Uterus (tissue), 4 donors: ENCODE data around the gene HLX. TPM values are rescaled to one million over a fixed set of nuclear protein-coding genes. Genes with fewer than 3 reads are reported as not detected.

Source experiments
- DNase-seq, 2 donors: peaks; one replicate each; pipeline ENCODE4 v3.0.0-alpha.2; 2019 to 2020
- H3K27ac ChIP-seq, 2 donors: fragments of 200-600 bp; sonication (generic); 1 replicate in 1 of 2; 2 replicates in 1 of 2; pipeline ENCODE4 v1.5.1; 2016 to 2018
- H3K27me3 ChIP-seq, 2 donors: fragments of 200-600 bp; sonication (generic); one replicate each; pipeline ENCODE4 v1.5.1; 2018 to 2019; ENCODE audit warnings: control low read depth in 1 of 2
- H3K36me3 ChIP-seq, 2 donors: fragments of 200-600 bp; sonication (generic); one replicate each; pipeline ENCODE4 v1.5.1; 2019; ENCODE audit warnings: control low read depth in 1 of 2
- H3K4me1 ChIP-seq, 2 donors: fragments of 200-600 bp; sonication (generic); one replicate each; pipeline ENCODE4 v1.5.1; 2018 to 2019; ENCODE audit warnings: control low read depth in 1 of 2
- H3K4me3 ChIP-seq, 2 donors: fragments of 200-600 bp; sonication (generic); 1 replicate in 1 of 2; 2 replicates in 1 of 2; pipeline ENCODE4 v1.5.1; 2018 to 2019; ENCODE audit warnings: mild to moderate bottlenecking in 1 of 2
- H3K9me3 ChIP-seq, 2 donors: fragments of 200-600 bp; sonication (generic); one replicate each; pipeline ENCODE4 v1.5.1; 2019; ENCODE audit warnings: control low read depth in 1 of 2
- POLR2A ChIP-seq, 2 donors: fragments of 450-650 bp; IDR thresholded peaks; one replicate each; pipeline ENCODE4 v1.6.1; 2016; ENCODE audit warnings: antibody characterized with exemption in 2 of 2, mild to moderate bottlenecking in 1 of 2, moderate library complexity in 1 of 2
- intact Hi-C: fragments of 100-400 bp; cut with DNase I; formaldehyde crosslinking; loops from one replicate; pipeline ENCODE4 v1.15.1; 2023; ENCODE audit warnings: low total_unique reads
- total RNA-seq, 4 donors: library from RNA; depleted of rRNA in 3 of 4; stranded (reverse); fragments of >200 nt in 3 of 4; gene quantifications; one replicate each; pipeline versions ENCODE4 v1.1.0 to v1.2.4, GENCODE V29; 2014 to 2023
- TF ChIP-seq, protein P1 (sequence below), 4 experiments: fragments of 200-600 bp in 2 of 4; fragments of 450-650 bp in 2 of 4; sonication (generic) in 2 of 4; IDR thresholded peaks; one replicate each; pipeline ENCODE4 v1.5.1; 2016 to 2019; ENCODE audit warnings: antibody characterized with exemption in 4 of 4, mild to moderate bottlenecking in 2 of 4, moderate library complexity in 1 of 4
- donor health status: DM: yes; HTN: yes; CAD: no.

HLX gene
- total RNA-seq, 4 donors from 2014 or later = 0.26 to 35.9 (median 7.0) TPM

DNA sequence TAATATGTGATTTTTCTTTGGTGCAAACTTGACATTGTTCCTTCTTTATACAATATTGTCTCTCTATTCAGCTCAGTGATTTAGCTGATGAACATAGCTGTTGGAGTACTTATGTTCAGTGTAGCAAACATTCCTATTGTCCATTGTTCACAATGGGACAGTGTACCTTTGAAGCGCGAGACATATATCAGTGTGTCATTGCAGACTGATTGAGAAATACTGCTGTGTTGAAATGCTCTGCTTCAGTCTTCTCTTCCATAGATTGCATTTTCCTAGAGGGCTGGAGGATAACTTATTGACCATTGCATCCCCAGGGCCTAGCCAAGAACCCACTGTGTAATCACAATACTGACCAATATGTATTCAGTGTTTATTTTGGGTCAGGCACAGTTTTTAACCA, 46.5 kb downstream of the HLX start:
- H3K27me3 ChIP-seq = no peaks in the 10 kb centered on the region
- H3K4me3 ChIP-seq = no peak overlapping the region
- no peaks in the 10 kb centered on the region for H3K36me3 ChIP-seq
- H3K9me3 ChIP-seq = no peaks in the 10 kb centered on the region
- no peaks in the 10 kb centered on the region for H3K4me1 ChIP-seq
- no peak for DNase-seq
- no peak overlapping the region for H3K27ac ChIP-seq
- TF ChIP-seq POLR2A (IDR thresholded peaks at IDR 0.05) = no peak
- TF ChIP-seq, protein P1, sequence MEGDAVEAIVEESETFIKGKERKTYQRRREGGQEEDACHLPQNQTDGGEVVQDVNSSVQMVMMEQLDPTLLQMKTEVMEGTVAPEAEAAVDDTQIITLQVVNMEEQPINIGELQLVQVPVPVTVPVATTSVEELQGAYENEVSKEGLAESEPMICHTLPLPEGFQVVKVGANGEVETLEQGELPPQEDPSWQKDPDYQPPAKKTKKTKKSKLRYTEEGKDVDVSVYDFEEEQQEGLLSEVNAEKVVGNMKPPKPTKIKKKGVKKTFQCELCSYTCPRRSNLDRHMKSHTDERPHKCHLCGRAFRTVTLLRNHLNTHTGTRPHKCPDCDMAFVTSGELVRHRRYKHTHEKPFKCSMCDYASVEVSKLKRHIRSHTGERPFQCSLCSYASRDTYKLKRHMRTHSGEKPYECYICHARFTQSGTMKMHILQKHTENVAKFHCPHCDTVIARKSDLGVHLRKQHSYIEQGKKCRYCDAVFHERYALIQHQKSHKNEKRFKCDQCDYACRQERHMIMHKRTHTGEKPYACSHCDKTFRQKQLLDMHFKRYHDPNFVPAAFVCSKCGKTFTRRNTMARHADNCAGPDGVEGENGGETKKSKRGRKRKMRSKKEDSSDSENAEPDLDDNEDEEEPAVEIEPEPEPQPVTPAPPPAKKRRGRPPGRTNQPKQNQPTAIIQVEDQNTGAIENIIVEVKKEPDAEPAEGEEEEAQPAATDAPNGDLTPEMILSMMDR (IDR thresholded peaks at IDR 0.05) = no peak
- intact Hi-C loops = no loop called here

DNA sequence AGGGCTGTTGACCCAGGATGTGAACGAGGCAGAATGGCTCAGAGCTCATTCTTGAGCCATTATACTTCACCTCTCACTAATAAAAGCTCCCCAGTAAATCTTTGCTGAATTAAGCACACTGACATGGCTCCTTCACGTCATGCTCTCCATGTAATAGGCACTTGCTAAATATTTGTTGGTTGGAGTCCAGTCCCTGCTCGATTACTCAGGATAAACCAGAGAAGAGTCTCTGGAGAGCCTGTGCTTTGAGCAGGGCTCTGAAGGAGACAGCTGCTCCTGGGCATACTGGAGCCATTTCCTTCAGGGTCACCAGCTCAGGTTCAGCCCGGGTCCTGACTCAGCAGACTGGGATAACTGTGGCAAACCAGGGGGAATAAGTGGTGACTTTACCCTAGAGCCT, 46.9 kb downstream of the HLX start:
- Histone ChIP-seq H3K27me3 (no peaks in the 10 kb centered on the region), H3K27ac (no peak overlapping the region), H3K9me3 (no peaks in the 10 kb centered on the region), H3K4me1 (no peaks in the 10 kb centered on the region), H3K4me3 (no peak overlapping the region), H3K36me3 (no peaks in the 10 kb centered on the region)
- intact Hi-C loops = no loop called here
- TF ChIP-seq, protein P1 (IDR thresholded peaks at IDR 0.05) = no peak
- TF ChIP-seq POLR2A (IDR thresholded peaks at IDR 0.05) = no peak
- no peak for DNase-seq

DNA sequence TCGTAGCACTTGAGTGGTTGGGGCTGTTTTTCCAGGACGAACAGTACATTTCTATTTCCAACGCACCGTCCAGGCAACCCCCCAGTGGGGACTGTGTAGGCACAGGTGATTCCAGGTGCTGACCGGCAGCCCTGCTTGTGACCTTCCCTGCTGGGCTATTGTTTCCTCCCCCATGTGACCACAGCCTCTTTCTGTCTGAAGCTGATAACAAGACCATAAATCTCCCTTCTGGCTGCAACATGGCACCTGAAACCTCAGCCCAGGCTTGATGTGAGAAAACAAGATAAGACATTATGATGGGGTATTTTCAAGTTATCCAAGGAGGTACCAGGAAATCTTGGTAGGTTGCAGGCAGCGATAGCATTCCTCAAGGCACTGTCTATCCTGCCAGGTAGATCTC, 48.2 kb downstream of the HLX start:
- DNase-seq = no peak
- H3K4me3 ChIP-seq = no peak overlapping the region
- H3K27ac ChIP-seq = no peak overlapping the region
- H3K36me3 ChIP-seq = no peaks in the 10 kb centered on the region
- TF ChIP-seq, protein P1 (IDR thresholded peaks at IDR 0.05) = no peak
- no peak for TF ChIP-seq POLR2A (IDR thresholded peaks at IDR 0.05)
- H3K27me3 ChIP-seq = no peaks in the 10 kb centered on the region
- intact Hi-C loops = no loop called here
- H3K9me3 ChIP-seq = no peaks in the 10 kb centered on the region
- no peaks in the 10 kb centered on the region for H3K4me1 ChIP-seq

DNA sequence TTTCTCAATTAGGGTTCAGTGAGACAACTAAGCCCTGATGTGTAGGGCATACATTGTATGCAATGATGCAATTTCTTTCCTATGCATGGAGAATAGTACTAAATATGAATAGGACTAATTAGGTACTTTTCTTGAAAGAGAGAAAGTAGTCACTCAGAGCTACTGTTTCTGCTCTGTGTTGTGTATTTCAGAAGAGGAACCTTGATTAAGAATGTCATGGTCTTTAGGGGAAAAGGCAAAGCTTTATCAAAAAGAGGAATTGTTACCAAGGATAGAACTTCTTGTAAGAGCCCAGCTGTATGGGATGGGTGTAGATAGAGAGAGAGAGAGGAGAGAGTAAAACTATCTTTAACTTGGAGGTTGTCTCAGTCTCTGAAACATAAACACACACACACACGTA, 49.1 kb downstream of the HLX start:
- TF ChIP-seq POLR2A (IDR thresholded peaks at IDR 0.05) = no peak
- no peak overlapping the region for H3K4me3 ChIP-seq
- no peak for DNase-seq
- intact Hi-C loops = no loop called here
- no peaks in the 10 kb centered on the region for H3K9me3 ChIP-seq
- no peaks in the 10 kb centered on the region for H3K27me3 ChIP-seq
- H3K4me1 ChIP-seq = no peaks in the 10 kb centered on the region
- no peaks in the 10 kb centered on the region for H3K36me3 ChIP-seq
- H3K27ac ChIP-seq = no peak overlapping the region

DNA sequence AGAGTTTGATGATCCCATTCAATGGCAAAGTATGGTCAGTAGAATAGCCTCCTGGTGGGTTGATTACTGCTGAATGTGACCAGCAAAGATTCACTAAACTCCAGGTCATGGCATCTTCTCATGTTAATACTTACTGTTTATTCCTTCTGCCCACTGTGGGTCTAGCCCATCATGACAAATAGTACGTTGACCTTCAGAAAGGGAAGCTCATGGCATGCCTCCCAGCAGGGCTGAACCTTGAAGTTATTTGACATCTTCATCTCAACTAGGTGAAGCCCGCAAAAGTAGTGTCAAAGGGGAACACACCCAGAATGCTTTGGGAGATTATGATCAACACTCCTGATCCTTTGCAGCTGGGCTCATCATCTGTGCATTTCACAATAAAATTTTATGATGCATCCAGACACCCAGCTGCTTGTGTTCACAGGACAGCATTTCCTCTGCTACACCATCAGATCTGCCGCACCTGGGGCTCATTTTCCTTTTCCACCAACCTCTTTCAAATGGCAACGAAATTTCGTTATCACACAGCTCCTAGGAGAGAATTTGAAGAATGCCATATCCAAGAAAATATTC, 49.6 kb downstream of the HLX start:
- no peak overlapping the region for H3K27ac ChIP-seq

More for the DNA sequence above, 49.6 kb downstream of the HLX start:
- H3K4me1 ChIP-seq = no peaks in the 10 kb centered on the region
- no peaks in the 10 kb centered on the region for H3K9me3 ChIP-seq
- DNase-seq = no peak
- intact Hi-C loops = no loop called here
- H3K4me3 ChIP-seq = no peak overlapping the region
- no peaks in the 10 kb centered on the region for H3K27me3 ChIP-seq
- no peaks in the 10 kb centered on the region for H3K36me3 ChIP-seq
- no peak for TF ChIP-seq POLR2A (IDR thresholded peaks at IDR 0.05)
- TF ChIP-seq, protein P1 (IDR thresholded peaks at IDR 0.05) = no peak
